NCI-H1092 treated with DMSO at 0.1 percent for 48 hours (cell line): ENCODE measurements around the gene FNDC1.
"Not testable (repeated sequence)": the region's sequence is repeated elsewhere in the genome, so short reads cannot be mapped to it uniquely, and the experiment has no call there.

Source experiments
- DNase-seq: peaks from one replicate; lab custom pipeline; 2025; lab: John Stamatoyannopoulos, UW

Gene FNDC1

DNA sequence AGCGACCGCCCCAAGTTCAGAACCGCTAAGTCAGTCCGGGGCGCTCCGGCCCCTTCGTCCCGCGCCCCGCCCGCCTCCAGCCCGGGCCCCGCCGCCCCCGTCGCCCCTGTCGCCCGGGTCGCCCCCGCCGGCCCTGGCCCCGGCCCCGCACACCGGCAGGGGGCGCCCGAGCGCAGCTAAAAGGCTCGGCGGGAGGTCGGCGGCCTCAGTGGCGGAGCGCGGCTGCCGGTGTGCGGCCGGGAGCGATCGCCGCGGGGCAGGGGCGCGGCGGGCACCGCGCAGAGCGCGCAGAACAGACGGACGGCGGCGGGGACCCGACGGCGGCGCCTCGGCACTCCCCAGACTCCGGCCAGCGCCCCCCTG, at the start of gene FNDC1:
FNDC1 (plus strand) TSS at position 208 of the 363 bp plus-strand sequence. CDS start 197 bp downstream, outside the sequence.
- peak; percentile 17 for DNase-seq

DNA sequence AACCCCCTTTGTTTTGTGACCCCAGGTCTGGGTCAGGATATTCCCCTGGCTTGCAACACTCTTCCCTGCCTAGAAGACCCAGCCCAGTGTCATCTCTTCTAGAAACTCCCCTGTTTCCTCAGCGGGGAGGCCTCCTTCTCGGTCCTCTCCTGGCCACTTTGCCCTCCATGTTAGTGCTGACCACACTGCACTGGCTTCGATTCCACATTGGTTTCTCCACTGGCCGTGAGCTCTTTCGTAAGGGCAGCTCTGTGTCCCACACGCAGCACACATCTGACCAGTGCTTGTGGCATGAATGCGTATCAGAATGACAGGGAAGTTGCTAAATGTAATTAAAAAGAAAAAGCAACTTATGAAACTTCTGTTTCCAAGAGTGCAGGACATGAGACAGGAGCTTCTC, 49.4 kb upstream of the FNDC1 start:
- no peak for DNase-seq

DNA sequence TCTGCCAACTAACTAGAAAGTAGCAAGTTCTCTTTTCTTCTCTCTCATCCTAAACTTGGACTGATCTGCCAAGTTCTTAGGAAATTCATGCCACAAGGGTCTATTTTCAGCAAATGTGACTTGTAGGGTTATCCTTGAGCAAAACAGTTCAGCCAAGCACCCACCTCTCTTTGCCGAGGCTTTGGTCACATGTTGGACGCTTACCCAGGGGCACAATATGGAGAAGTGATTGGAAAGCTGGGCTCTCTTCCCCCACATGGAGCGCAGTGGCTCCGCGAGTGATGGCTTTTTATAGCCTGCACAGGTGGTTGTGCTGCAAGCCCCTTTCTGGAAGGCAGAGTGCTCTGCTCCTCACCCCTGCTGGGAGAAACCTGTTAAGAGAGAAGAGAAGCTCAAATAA, 47.7 kb upstream of the FNDC1 start:
- no peak for DNase-seq

DNA sequence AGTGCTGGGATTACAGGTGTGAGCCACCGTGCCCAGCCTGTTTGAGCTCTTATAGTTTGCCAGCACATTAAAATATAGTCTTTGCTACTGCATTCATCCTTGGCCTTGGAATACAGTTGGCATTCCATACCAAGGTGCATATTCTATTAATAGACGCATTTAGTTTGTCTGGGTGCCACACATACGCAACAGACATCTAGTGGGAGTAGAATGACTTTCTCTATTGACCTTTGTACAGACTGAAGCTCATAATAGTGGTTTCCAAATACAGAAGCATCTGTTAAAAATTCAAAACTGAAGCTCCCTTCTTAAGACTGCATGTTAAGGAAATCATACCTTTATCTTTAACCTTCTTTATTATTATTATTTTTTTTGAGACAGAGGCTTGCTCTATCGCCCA, 46.7 kb upstream of the FNDC1 start:
- no peak for DNase-seq

DNA sequence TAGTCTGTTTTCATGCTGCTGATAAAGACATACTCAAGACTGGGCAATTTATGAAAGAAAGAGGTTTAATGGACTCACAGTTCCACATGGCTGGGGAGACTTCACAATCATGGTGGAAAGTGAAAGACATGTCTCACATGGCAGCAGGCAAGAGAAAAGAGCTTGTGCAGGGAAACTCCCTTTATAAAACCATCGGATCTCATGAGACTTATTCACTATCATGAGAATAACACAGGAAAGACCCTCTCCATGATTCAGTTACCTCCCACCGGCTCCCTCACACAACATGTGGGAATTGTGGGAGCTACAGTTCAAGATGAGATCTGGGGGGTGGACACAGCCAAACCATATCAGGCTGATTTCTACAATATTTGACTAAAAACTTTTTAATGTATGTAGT, 45.4 kb upstream of the FNDC1 start:
- not testable (repeated sequence) for DNase-seq

DNA sequence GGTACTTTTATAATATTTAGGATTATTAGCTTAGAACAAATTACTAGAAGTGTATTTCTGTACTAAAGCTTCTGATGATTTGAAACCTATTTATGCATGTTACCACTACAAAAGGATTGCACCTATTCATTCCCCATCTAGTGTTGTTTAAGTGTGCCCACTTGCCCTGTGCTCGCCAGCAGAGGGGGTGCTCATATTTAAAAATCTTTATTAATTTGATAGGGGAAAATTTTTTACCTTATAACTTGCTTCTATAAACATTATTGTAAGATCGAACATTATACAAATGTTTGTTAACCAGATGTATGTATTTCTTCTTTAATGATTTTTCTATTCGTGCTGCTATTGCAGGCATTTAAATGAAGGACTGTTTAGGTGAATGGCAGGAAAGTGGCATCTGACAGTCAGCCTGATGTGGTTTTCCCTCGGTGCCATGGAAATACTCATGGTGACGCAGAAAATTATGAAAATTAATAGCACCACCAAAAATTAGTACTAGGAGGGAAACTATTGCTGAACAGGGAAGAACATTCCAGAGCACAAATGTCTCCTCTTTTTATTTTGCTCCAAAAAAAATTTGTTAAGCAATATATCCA, 44.1 kb upstream of the FNDC1 start:
- DNase-seq, result no peak

DNA sequence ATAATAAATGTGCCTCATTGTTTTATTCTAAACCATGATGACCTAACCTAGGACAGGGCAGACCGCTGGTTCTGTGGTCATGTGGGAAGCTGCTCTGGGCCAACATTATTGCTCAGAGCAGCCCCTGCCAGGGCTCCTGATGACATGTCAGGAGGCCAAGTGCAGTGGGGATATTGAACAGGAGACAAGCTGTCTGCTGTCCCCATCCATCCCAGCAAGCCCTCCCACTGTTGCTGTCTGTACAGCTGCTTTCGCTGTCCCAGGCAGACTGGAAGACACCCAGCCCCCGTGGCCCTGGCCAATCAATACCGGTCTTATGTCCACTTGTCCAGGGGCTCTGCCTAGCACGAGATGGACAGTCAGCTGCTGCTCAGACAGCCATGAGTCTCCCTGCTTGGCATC, 43.2 kb upstream of the FNDC1 start:
- DNase-seq, result no peak

DNA sequence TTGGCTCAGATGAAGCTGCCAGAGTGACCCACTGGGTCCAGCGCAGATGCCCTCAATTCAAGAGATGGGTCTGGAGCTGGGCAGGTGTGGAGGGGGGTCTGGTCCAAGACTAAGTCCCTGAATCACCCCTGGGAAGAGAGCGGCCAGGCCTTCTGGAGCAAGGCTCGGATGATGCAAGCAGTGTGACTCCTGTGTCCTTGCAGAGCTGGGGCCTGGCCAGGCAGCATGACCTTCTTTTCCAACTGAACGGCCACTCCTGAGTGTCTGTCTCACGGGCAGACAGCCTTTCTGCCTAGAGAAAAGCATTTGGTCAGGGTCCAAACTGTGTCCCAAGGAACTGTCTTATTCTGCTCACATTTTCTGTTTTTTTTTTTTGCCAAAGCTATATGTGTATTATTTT, 42.6 kb upstream of the FNDC1 start:
- DNase-seq, result no peak

DNA sequence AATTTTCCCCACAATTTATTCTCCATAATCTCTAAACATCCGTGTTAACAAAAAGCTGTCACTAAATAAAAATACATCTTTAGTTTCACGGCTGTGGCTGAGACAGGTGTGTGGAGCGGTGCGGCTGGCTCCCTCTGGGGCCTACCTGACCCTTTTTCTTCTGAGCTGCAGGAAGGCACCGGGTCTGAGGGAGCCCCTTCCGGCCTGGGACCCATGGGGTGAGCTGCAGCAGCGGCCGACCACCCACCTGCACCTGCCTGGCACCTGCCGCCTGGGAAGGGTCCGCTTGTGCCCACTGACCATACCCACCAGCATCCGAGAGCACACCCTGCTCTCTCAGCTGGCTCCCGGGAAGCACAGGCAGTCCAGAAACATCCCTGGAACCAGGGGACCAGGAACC, 41.5 kb upstream of the FNDC1 start:
- no peak for DNase-seq

DNA sequence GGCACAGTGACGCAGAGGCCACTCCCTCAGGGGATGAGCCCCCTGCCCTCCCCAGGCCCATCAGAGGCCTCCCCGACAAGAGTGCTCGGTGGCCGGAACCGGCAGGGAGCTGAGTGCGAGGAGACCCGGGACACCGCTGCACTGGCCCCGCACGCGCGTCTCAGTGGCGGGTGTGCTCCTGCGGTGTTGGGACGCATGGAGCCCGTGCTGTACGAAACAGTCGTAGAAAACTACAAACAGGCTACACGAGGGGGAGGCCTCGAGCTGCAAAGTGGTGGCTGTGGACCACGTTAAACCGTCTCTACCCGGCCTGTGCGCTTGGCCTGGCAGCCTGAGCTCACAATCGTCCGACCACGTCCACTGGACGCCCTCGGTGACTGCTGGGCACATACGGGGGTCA, 40.2 kb upstream of the FNDC1 start:
- DNase-seq, result no peak

DNA sequence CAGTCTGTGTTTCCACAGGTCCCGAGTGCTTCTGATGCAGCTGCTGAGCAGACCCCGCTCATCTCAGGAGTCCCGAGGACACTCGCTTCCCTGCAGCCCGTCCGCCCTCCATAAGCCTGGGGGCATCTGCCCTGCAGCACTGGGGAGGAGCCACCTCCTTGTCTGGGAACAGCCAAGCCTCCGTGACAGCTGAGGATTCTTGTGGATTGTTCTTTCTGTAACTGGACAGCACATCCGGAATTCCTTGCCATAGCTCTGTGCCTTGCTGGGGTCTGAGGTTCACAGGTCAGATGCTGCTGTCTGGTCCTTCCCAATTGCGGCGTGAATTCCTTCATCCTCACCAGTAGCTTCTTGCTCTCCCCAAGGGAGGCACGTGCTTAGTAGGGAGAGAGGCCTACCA, 38.4 kb upstream of the FNDC1 start:
- DNase-seq, result no peak

DNA sequence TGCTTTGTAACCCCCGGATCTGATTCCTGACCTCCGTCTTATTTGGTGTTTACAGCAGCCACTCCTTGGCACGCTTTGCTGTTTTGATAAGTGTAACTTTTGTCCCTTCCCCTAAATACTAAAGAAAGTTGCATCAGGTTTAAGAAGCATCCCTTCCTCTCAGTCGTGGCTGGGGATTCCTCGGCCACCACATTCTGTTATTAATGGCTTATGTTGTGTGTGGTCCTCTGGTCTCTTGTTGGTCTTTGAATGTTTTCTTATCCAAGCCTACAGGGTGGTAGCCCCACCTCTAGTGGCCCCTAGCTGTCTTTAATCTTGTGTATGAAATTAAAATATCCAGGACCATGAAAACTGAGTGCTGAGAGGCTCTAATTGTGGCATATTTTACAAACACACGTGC, 37.5 kb upstream of the FNDC1 start:
- DNase-seq, result no peak

DNA sequence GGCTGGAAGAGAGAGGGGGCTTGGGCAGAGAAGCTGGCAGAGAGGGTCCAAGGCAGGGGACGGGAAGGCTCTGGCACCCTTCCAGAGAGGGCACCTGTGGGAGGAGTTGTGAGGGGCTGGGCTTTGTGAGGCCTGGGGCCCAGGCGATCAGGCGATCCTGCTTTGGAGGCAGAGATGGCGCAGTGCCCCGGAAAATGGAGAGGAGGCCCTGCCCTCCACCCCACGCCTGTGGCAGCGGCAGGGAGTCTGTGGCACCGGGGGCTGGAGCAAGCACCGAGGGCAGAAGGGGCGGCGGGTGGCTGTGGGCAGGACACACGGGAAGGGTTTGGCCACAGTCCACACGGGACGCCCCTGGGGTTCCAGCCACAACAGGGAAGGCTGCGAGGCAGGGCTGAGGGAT, 36.5 kb upstream of the FNDC1 start:
- DNase-seq, result no peak

DNA sequence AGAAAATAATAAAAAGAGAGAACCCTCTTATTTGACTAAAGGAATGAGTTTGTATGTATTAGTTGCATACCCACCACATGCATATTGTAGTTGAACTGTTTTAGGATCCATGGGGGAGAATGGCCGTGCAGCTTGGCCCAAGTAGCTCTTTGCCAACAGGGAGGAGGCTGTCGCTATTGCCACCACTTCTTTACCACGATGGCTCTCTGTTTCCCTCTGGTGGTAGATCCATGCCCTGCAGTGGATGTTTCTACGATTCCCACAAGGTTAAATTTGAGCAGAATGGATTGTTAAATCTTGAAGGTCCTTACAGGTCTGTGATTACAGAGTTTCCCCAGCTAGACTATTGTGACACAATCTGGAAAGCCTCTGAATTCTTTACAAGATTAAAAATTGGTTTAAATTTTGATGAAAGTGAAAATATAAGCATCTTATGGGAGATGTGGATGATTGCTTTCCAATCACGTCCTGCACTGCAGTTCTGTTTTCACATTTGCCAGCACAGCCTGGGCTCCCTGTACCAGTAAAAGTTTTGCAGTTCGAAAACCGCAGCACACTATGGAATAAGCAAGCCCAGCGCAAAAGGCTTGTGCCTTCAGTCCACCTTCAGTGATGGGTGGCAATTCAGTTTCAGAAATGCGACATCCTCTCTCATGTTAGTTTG, 34.4 kb upstream of the FNDC1 start:
- peak; percentile 50 for DNase-seq

DNA sequence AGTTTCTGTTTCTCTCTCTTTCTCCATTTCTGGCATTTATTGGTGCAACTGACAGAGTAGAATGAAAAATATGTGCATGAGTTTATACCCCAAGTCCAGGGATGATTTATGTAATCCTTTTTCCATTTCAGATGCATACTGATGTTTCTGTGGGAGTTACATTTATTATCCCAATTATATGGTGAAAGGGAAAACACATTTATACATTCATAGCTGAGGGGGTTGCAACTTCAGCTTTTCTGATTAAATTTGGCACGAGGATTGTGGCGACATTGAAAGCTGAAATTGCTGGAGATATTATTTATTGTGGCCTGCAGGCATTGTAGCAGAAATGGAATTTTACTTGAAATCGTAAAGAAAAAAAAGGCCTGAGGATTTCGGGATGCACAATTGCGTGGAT, 31.5 kb upstream of the FNDC1 start:
- DNase-seq, result no peak

DNA sequence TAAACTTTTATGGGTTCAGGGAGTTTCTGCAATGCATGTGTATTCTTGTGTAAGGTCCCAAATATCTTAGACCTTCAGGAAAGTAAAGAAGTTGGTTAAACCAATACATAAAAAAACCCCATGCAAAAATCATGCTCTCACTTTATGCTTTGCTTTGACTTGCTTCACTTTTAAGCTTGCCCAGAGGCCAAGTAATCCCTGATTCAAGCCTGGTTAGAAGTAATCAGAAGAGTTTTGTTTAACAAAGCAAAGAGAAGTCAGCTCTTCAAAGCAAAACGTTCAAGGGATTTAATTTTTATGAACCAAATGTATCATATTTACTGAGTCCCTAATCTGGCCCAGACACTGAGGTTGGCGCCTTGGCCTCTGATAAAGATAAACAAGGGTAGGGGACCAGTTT, 26.7 kb upstream of the FNDC1 start:
- DNase-seq, result no peak

DNA sequence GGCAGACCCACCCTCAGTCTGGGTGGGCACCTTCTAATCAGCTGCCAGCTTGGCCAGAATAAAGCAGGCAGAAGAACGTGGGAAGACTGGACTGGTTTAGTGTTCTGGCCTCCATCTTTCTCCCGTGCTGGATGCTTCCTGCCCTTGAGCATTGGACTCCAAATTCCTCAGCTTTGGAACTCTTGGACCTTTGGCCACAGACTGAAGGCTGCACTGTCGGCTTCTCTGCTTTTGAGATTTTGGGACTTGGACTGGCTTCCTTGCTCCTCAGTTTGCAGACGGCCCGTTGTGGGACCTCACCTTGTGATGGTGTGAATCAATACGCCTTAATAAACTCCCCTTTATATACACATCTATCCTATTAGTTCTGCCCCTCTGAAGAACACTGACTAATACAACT, 20.6 kb upstream of the FNDC1 start:
- no peak for DNase-seq

DNA sequence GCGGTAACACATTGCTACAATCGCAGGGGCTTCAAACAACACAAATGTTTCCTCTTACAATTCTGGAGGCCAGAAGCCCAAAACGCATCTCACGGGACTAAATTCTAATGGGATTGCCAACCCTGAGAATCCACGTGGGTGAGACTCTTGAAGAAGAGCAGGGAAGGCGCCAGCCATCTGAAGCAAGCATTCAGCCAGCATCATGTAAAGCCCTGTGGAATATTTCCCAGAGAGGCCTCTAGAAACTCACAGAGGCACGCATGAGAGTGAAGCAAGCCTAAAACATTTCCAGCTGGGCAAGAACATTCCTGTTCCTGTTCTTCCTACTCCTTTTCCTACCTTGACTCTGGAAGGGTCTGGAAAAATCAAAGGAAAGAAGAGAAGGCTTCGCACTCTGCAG, 19.6 kb upstream of the FNDC1 start:
- no peak for DNase-seq

DNA sequence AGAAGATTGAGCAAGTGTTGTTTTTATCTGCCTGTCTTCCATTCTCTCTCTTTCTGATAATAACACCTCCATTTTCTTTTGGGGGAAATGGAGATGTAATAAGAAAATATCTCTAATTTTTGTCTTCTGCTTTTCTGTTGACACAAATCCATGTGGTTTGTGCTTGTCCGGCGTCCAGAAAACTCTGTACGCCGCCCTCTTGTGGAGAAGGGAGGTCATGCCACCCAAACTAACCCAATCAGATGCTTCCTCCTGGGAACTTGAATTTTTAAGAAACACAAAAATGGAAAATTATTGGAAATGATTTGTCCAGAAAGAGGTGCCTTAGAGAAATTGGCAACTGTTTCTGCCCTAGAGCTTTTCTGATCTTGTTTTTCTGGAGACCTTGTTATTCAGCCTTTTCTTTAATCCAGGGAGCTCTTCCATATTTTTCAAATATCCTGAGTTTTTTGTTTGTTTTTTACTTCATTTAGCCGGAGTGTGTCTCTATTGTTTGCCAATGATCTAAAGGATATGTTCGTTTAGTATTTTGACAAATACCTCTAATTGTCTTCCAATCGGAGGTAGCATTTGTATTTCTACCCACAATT, 17.8 kb upstream of the FNDC1 start:
- DNase-seq, result peak; percentile 22

DNA sequence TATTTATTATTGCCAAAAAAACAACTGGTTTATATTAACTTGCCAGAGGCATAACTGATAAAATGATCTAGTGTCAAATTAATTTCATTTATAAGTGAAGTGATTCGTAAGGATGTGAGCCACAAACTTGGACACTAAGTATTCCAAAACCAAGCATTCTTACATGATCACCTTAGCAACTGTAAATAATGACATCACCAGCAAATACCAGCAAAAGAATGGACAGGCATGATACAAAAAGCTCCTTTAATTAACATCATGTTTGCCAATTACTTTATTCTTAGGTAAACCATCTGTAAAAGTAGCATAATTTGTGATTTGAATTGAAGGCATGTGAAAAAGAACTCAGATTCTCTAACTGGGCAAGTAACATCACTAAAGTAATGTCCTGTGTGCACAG, 17.2 kb upstream of the FNDC1 start:
- DNase-seq, result no peak

DNA sequence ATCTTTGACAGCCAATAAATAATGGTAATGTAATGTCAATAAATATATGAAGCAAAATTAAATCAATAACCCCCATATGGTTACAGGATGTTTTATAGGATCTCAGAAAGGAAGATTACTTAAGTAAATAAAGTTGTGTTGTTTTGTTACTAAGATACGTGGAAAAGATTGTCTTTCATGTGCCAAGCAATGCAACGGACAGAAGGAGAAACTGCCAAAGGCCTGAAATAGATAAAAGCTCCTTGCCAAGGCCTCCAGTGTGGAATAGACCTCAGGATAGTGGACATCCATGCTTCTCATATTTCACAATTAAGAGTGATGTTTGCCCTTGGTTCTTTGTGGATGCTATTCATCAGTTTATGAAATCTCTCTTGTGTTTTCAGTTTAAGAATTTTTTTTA, 16.4 kb upstream of the FNDC1 start:
- no peak for DNase-seq

DNA sequence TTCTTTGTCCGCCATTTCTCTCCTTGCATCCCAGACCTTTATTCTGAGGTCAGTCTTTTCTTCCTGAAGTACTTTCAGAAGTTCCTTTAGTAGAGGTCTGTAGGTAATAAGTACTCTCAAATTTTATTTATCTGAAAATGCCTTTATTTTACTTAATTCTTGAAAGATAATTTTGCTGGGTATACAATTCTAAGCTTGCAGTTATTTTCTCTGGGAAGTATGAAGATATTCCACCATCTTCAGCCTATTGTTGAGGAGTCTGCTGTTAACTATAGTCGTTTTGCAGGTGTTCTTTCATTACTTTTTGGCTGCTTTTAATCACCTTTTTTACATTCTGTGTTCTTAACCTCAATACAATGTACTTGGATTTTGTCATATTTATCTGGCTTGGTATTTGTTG, 13.5 kb upstream of the FNDC1 start:
- no peak for DNase-seq

DNA sequence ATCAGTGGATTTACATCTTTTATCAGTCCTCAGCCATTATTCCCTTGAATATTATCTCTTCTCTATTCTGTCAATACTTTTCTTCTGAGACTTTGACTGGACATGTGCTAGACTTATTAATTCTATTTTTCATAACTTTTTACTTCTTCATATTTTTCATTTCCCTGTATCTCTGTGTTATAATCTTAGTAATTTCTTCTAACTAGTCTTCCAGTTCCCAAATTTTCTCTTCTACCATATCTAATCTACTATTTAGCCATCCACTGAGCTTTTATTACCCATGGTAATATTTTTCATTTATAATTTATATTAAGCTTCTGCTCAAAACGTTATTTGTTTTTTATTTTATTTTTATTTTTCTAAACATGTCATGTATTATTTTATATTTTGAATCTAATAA, 13.1 kb upstream of the FNDC1 start:
- no peak for DNase-seq

DNA sequence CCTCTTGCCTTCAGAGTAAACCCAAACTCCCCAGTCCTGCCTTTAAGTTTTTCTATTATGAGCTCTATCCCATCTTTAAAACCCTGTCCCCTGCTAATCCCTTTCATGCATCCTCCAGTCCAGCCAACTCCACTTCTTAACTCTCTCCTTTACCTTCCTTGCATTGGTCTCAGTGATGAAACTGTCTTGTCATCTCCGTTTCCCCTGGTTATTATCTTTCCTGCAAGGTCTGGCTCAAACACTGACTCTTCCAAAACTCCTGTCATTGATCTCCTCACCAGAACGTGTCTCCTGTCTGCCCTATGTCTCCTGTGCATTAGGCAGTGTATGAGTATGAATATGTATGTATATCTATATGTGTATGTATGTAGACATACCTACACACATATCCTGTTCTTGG, 11.8 kb upstream of the FNDC1 start:
- no peak for DNase-seq
